OCI-LY1 (cell line): ENCODE results near the gene TERB1.

ENCODE experiments used
- H2AFZ ChIP-seq: fragments of 200-600 bp; sonication (generic), shearing (Covaris generic); 2 replicates; pipeline ENCODE4 v1.6.0; 2014; ENCODE audit warnings: antibody characterized with exemption, mild to moderate bottlenecking, low read length
- H3F3A ChIP-seq: fragments of 200-600 bp; sonication (generic), shearing (Covaris generic); 2 replicates; pipeline ENCODE4 v1.6.0; 2014; ENCODE audit warnings: mild to moderate bottlenecking, antibody characterized with exemption, low read length, moderate library complexity; ENCODE audit not compliant: insufficient read depth
- H3K27ac ChIP-seq: fragments of 200-600 bp; sonication (generic); 2 replicates; pipeline ENCODE4 v1.5.1; 2014; ENCODE audit warnings: low read length, mixed run types, mild to moderate bottlenecking, low read depth; ENCODE audit not compliant: poor library complexity, severe bottlenecking
- H3K27me3 ChIP-seq: fragments of 200-600 bp; sonication (generic); 2 replicates; pipeline ENCODE4 v1.6.0; 2014; ENCODE audit warnings: antibody characterized with exemption, mild to moderate bottlenecking, low read length, moderate library complexity; ENCODE audit not compliant: insufficient read depth
- H3K36me3 ChIP-seq: fragments of 200-600 bp; sonication (generic); 2 replicates; pipeline ENCODE4 v1.6.1; 2014; ENCODE audit warnings: mild to moderate bottlenecking, antibody characterized with exemption, low read length, moderate library complexity, mixed read lengths; ENCODE audit not compliant: insufficient read depth
- H3K4me1 ChIP-seq: fragments of 200-600 bp; sonication (generic); 2 replicates; pipeline ENCODE4 v1.5.1; 2014; ENCODE audit warnings: mild to moderate bottlenecking, low read length, moderate library complexity; ENCODE audit not compliant: insufficient read depth, severe bottlenecking
- H3K4me2 ChIP-seq: fragments of 200-600 bp; sonication (generic), shearing (Covaris generic); 2 replicates; pipeline ENCODE4 v1.6.1; 2014; ENCODE audit warnings: low read length
- H3K4me3 ChIP-seq: fragments of 200-600 bp; sonication (generic); 2 replicates; pipeline ENCODE4 v1.5.1; 2014; ENCODE audit warnings: low read length, low read depth, mild to moderate bottlenecking, mixed read lengths; ENCODE audit not compliant: poor library complexity, severe bottlenecking
- H3K79me2 ChIP-seq: fragments of 200-600 bp; shearing (Covaris generic); 2 replicates; pipeline ENCODE4 v1.6.1; 2016; ENCODE audit warnings: mixed run types, low read length, mixed read lengths; ENCODE audit not compliant: insufficient read depth
- H3K9ac ChIP-seq: fragments of 200-600 bp; sonication (generic), shearing (Covaris generic); 2 replicates; pipeline ENCODE4 v1.6.1; 2014; ENCODE audit warnings: mild to moderate bottlenecking, low read length, mixed read lengths
- H3K9me2 ChIP-seq: fragments of 200-600 bp; sonication (generic), shearing (Covaris generic); 2 replicates; pipeline ENCODE4 v1.6.1; 2014; ENCODE audit warnings: low read depth, mild to moderate bottlenecking, low read length, mixed read lengths
- H3K9me3 ChIP-seq: fragments of 200-600 bp; shearing (Covaris generic); 2 replicates; pipeline ENCODE4 v1.6.1; 2014; ENCODE audit warnings: low read length, mixed read lengths
- H4K20me1 ChIP-seq: fragments of 200-600 bp; sonication (generic), shearing (Covaris generic); 2 replicates; pipeline ENCODE4 v1.6.0; 2016; ENCODE audit warnings: mild to moderate bottlenecking, low read length; ENCODE audit not compliant: insufficient read depth
- CTCF ChIP-seq: fragments of 200-600 bp; sonication (generic), shearing (Covaris generic); IDR thresholded peaks from 2 replicates; pipeline ENCODE4 v1.5.1; 2017; ENCODE audit warnings: mild to moderate bottlenecking, antibody characterized with exemption, low read length, moderate library complexity, mixed read lengths
- EZH2 ChIP-seq: fragments of 200-600 bp; sonication (generic), shearing (Covaris generic); IDR thresholded peaks from 2 replicates; pipeline ENCODE4 v1.8.0; 2017; ENCODE audit warnings: borderline replicate concordance, mixed run types, mild to moderate bottlenecking, antibody characterized with exemption, low read length, moderate library complexity, mixed read lengths

The TERB1 gene

DNA sequence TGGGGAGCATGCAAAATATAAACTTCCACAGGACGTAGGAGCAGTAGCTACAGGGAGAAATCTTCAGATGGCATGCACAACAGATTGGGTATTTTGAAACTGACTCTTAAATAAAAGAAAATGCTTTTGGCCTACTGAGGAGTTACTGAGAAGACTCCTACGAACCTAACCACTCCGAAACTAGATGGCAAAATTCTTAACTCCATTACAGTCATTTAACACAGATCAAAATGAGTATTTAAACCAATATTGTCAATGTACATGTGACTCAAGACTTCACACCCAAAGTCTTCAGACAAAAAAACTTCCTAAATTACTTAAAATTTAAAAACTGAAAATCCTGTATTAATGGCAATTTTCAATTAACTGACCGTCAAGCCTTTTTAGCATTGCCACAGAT is 8.4 kb upstream of the TERB1 start:
- H3K9me3 ChIP-seq, result no peaks in the 10 kb centered on the region
- H4K20me1 ChIP-seq, result no peaks in the 10 kb centered on the region
- no peaks in the 10 kb centered on the region for H3F3A ChIP-seq
- H3K27me3 ChIP-seq, result no peaks in the 10 kb centered on the region
- no peak overlapping the region for H3K4me2 ChIP-seq
- H3K4me1 ChIP-seq, result no peaks in the 10 kb centered on the region
- H3K79me2 ChIP-seq, result no peaks in the 10 kb centered on the region
- H3K4me3 ChIP-seq, result no peak overlapping the region
- no peak overlapping the region for H3K9ac ChIP-seq
- no peak overlapping the region for H2AFZ ChIP-seq
- peaks cover 89% of the 10 kb centered on the region for H3K36me3 ChIP-seq
- H3K9me2 ChIP-seq, result no peaks in the 10 kb centered on the region
- TF ChIP-seq CTCF (no peak), EZH2 (no peak)
- H3K27ac ChIP-seq, result no peak overlapping the region

- Histone ChIP-seq H3K4me3 (no peak overlapping the region), H2AFZ (no peak overlapping the region), H4K20me1 (no peaks in the 10 kb centered on the region), H3K27me3 (no peaks in the 10 kb centered on the region), H3K9ac (no peak overlapping the region), H3K27ac (no peak overlapping the region), H3K79me2 (no peaks in the 10 kb centered on the region), H3F3A (no peaks in the 10 kb centered on the region), H3K4me1 (no peaks in the 10 kb centered on the region), H3K4me2 (no peak overlapping the region), H3K9me2 (no peaks in the 10 kb centered on the region), H3K36me3 (peaks cover 54% of the 10 kb centered on the region), H3K9me3 (no peaks in the 10 kb centered on the region)
- TF ChIP-seq CTCF (no peak), EZH2 (no peak)
These were observed 775 bp upstream of the TERB1 start for GRCh38 chr16:66802159-66802558.

DNA sequence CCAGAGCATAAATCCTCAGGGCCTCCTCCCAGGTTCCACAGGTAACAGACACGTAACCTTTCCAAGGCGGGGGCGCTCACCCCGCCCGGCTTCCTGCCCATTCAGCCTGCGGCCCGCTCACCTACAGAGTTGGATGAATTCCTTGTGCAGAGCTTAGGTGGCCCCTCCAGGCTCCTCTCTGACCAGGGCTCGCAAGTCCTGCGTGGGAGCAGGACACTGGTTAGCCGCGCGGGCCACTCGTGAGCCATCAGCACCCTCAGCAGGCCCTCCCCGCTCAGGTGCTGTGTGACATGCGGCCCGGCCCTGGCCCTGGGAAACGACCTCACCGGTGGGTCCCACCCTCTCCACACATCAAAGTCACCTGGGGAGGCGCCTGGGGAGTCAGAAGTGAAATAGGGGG is 528 bp downstream of the TERB1 start:
- no peaks in the 10 kb centered on the region for H3K9me3 ChIP-seq
- no peaks in the 10 kb centered on the region for H3K79me2 ChIP-seq
- no peaks in the 10 kb centered on the region for H3F3A ChIP-seq
- H3K4me3 ChIP-seq, result no peak overlapping the region
- H3K27me3 ChIP-seq, result no peaks in the 10 kb centered on the region
- H4K20me1 ChIP-seq, result no peaks in the 10 kb centered on the region
- peaks cover 41% of the 10 kb centered on the region for H3K36me3 ChIP-seq
- no peak for TF ChIP-seq EZH2
- no peak for TF ChIP-seq CTCF
- no peaks in the 10 kb centered on the region for H3K9me2 ChIP-seq
- H3K4me2 ChIP-seq, result no peak overlapping the region
- H3K27ac ChIP-seq, result no peak overlapping the region
- H3K4me1 ChIP-seq, result no peaks in the 10 kb centered on the region
- no peak overlapping the region for H2AFZ ChIP-seq
- no peak overlapping the region for H3K9ac ChIP-seq
